HG03460 (cell line): ENCODE measurements around the gene PLPPR3.

Experiments
- ATAC-seq: cut with Tn5 transposase; IDR thresholded peaks from one replicate; pipeline ENCODE4 v1.9.1; 2021; ENCODE audit not compliant: unreplicated experiment

PLPPR3 gene

GRCh38 chr19:797528-798414 lies 24.0 kb downstream of the PLPPR3 start:
- peak; percentile 39 for ATAC-seq

DNA sequence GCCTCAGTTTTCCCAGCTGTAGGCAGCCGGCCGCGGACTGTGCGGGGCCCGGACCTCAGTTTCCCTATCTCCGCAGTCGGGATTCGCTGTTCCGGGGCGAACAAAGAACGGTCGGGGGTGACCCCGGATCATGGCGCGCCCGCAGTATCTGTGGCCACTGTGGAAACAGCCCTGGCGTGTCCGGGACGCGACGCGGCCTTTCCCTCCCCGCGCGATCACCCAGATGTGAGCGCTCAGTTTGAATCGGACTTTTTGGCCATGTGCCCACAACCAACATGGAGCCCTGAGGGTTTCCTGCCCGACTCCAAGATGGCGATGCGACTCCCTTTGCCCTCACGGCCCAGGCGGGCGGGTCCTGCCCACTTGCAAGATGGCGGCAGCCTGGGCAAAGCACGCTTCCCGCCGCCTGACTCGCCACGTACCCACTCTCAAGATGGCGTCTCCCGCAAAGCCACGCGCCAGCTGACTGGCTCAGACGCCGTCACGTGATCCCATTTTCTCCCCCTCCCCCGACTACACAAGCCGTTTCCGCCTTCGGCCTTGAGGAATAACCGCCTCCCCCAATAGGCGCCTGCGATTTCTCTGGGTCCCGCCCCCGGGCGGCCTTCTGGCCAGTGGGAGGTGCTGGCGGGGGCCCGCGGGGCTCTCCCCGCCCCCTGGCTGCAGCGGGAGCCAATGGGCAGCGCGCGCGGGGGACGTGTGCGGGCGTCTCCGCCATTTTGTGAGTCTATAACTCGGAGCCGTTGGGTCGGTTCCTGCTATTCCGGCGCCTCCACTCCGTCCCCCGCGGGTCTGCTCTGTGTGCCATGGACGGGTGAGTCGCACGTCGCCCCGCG lies 24.8 kb downstream of the PLPPR3 start, which contains the start of gene PTBP1:
TSS of gene PTBP1 (plus strand) at position 761 of the 836 bp plus-strand sequence. CDS start at position 807, 46 bp downstream.
- peak; percentile 66 for ATAC-seq

GRCh38 chr19:795691-796581 lies 25.8 kb downstream of the PLPPR3 start:
- ATAC-seq = no peak

DNA sequence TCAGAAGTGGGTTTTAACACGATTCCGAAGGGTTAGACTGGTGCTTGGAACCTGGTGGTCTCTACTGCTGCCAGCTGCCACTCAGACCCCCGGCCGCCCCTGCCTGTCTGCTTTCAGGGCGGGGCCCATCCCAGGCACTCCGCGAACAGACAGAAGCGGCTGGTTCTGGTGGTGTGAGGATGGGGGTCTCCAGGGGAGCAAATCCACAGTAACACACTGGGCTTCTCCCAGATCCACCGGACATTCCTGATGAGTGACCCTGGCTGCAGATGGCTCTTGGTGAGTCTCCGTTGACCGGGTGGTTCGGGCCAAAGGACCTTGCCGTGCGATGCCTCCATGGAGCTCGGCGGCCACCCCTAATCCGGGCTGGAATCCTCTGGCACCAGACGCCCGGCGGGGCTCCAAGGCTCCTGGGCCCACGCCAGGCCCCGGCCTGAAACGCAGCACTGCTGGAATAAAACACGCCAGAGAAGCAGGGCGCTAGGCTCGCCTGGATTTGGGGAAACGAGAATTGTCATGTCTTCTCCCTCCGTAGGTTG lies 26.6 kb downstream of the PLPPR3 start:
- no peak for ATAC-seq

- ATAC-seq = no peak
Observed at GRCh38 chr19:793806-794205, 27.9 kb downstream of the PLPPR3 start.

GRCh38 chr19:792306-792885 lies 29.4 kb downstream of the PLPPR3 start:
- ATAC-seq = no peak

DNA sequence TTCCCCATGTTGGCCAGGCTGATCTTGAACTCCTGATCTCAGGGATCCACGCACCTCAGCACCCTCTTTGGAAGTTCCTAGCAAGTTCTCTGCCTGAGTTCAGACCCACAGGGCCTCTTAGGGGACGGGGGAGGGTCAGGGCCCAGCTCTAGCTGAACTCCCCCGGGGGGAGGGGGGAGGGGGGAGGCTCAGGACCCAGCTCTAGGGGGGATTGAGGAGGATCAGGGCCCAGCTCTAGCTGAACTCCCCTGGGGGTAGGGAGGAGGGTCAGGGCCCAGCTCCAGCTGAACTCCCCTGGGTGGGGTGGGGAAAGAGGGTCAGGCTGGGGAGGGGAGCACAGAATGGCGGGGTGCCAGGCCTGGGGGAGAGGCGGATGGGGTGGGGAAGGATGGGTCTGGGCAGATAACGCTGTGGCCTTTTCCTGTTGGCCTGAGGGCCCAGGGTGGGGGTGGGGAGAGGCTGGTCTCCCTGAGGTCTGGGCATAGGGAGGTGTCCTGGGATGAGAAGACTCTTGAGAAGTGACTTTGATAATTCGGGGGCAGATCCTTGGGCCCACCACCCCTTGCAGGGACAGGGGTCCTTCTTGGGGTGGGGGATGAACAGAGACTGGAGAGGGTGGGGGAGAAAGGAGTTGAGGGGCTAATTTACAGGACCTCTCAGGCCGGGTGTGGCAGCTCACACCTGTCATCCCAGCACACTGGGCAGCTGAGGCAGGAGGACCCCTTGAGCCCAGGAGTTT lies 30.0 kb downstream of the PLPPR3 start:
- ATAC-seq = no peak

DNA sequence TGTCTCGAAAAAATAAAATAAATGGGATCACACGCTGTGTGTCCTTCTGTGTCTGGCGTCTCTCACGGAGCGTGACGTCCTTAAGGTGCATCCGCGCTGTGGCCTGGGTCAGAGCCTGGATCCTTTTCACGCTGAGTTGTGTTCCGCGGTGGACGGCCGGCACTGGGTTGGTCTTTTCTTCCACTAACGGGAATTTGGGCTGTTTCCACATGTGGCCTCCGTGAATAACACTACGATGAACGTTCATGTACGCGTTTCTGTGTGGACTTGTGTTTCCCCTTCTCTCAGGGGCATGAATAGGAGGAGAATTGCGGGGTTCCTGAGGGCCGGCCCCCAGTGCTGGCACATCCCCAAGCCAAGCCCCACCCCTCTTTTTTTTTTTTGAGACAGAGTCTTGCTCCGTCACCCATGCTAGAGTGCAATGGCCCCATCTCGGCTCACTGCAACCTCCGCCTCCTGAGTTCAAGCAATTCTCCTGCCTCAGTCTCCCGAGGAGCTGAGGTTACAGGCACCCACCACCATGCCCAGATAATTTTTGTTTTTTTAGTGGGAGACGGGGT lies 30.7 kb downstream of the PLPPR3 start:
- no peak for ATAC-seq

GRCh38 chr19:789701-790060 lies 32.1 kb downstream of the PLPPR3 start:
- ATAC-seq = no peak

DNA sequence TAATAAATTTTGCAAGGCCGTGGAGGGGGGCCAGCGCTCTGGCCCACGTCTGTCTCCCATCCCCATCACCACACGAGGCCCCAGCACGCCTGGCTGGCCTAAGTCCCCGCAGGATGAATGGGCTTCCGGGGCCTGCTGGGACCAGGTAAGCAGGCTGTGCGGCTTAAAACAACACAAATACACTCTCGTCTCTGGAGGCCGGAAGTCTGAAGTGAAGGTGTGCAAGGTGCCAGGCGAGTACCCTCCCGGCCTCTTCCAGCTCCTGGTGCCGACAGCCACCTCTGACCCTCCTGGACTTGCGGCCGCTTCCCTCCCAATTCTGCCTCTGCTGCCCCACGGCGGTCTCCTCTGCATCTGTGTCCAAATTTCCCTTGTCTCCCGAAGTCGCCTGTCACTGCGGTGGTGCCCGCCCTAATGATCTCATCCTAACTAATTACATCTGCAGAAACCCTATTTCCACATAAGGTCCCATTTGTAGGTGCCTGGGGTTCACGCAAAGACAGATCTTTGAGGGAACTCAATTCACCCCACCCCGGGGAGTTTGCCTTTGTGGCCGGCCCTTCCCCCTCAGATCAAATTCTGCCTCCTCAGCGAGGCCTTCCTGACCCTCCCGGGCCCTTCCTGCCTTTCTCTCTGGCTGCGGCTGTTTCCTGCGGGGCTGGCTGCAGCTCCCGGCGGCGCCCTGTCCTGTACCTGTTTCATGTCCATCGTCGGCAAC lies 32.6 kb downstream of the PLPPR3 start:
- no peak for ATAC-seq

DNA sequence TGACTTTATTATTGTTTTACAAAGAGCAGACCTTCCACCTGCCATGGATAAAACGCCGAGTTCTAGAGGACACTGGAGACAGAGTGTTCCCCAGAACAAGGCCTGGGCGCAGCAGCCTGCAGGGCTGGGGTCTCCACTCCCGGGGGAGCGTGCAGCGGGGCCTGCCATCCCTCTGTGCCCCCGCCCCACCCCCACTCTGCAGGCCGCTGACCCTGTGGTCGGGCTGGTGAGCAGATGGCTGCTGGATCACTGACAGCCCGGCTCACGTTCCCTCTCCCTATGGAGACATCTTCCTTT lies 33.1 kb downstream of the PLPPR3 start:
- ATAC-seq = no peak

GRCh38 chr19:787536-787935 lies 34.2 kb downstream of the PLPPR3 start:
- no peak for ATAC-seq

DNA sequence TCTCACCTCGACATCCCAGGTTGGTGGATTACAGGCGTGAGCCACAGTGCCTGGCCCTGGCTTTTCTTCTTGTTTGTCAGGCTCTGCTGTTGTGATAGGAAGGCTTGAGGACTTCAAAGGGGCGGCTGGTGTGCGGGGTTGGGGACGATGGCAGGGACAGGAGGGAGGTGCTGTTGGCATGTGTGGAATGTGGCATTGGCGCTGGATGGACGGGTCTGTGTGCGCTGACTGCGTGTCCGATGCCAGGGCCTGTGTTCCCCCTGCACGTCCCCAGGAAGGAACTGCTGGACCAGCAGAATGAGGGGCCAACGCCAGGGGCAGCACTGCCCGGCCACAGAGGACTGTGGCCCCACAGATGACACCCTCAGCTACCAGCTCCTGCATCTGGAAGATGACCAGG lies 37.2 kb downstream of the PLPPR3 start:
- no peak for ATAC-seq

GRCh38 chr19:782878-783668 lies 38.7 kb downstream of the PLPPR3 start:
- no peak for ATAC-seq

- no peak for ATAC-seq
Observed at GRCh38 chr19:782185-782877, 39.4 kb downstream of the PLPPR3 start.

DNA sequence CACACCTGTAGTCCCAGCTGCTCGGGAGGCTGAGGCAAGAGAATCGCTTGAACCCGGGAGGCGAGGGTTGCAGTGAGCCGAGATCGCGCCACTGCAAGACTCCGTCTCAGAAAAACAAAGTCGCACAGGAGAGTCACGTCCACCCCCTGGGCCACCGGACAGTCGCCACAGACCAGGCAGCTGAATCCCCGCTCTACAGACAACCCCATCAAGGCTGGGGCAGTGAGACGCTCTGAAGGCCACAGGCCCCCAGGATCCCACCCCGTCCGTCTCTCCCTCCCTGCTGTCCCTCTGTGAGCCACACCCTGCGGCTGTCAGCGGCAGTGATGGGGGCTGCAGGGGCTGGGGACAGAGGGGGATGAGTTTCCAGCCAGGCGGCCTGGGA lies 40.0 kb downstream of the PLPPR3 start:
- no peak for ATAC-seq

- ATAC-seq = no peak
Observed at GRCh38 chr19:780935-781334, 40.8 kb downstream of the PLPPR3 start.
